Measurements from ENCODE around the gene SEMA3A.

GRCh38 chr7:84195295-84196060, 889 bp upstream of the SEMA3A start:
- TF ChIP-seq CTCF (IDR thresholded peaks at IDR 0.05) (no peak), POLR2A (IDR thresholded peaks at IDR 0.05) (no peak), POLR2AphosphoS5 (IDR thresholded peaks at IDR 0.05) (no peak)

Data from breast epithelium (tissue), 3 donors.